Stimulated activated CD8-positive, alpha-beta memory T cell treated with anti-CD3 and anti-CD28 coated beads, Interleukin-4, amount 100 ng/mL, for 24 hours (primary cell): ENCODE results near the gene IMMP2L.
"Not testable (repeated sequence)": the region's sequence is repeated elsewhere in the genome, so short reads cannot be mapped to it uniquely, and the experiment has no call there.

Experiments used
- DNase-seq: peaks from one replicate; pipeline ENCODE4 v3.0.0-alpha.2; 2020; ENCODE audit warnings: low read depth

Gene IMMP2L

GRCh38 chr7:111459757-111460280 is 102.5 kb downstream of the IMMP2L start:
- DNase-seq = no peak

GRCh38 chr7:111459065-111459756 is 103.1 kb downstream of the IMMP2L start:
- DNase-seq = no peak

DNA sequence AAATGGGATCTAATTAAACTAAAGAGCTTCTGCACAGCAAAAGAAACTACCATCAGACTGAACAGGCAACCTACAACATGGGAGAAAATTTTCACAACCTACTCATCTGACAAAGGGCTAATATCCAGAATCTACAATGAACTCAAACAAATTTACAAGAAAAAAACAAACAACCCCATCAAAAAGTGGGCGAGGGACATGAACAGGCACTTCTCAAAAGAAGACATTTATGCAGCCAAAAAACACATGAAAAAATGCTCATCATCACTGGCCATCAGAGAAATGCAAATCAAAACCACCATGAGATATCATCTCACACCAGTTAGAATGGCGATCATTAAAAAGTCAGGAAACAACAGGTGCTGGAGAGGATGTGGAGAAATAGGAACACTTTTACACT is 111.6 kb downstream of the IMMP2L start:
- not testable (repeated sequence) for DNase-seq

DNA sequence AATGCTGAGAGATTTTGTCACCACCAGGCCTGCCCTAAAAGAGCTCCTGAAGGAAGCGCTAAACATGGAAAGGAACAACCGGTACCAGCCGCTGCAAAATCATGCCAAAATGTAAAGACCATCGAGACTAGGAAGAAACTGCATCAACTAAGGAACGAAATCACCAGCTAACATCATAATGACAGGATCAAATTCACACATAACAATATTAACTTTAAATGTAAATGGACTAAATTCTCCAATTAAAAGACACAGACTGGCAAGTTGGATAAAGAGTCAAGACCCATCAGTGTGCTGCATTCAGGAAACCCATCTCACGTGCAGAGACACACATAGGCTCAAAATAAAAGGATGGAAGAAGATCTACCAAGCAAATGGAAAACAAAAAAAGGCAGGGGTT is 114.8 kb downstream of the IMMP2L start:
- DNase-seq = not testable (repeated sequence)

DNA sequence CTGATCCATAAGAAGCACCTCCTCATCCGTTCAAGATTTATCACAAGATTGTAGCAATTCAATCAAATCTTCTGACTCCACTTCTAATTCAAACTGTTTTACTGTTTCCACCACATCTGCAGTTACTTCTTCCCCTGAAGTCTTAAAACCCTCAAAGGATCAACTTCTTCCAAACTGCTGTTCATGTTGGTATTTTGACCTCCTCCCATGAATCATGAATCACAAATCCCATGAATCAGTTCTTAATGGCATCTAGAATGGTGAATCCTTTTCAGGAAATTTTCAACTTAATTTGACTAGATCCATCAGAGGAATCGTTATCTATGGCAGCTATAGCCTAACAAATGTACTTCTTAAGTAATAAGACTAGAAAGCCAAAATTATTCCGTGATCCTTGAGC is 122.3 kb downstream of the IMMP2L start:
- DNase-seq = no peak

- no peak for DNase-seq
These were observed 123.7 kb downstream of the IMMP2L start for GRCh38 chr7:111438369-111439289.

DNA sequence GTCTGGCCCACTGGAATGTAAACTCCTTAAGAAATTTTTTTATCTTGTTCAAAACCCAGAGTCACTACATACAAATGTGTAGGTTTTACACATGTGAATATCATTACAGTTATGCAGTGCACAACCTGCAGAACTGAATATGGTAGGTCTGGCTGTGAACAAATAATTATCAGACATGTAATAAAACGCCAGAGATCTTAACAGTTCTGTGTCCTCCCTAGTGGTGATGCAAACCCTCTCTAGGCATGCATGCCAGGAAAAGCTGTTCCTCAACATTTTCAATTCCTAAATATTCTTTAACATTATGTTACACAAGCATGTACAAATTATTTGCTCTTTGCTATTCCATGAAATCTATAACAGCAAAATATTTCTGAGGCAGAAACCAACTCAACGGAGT is 124.6 kb downstream of the IMMP2L start:
- DNase-seq = no peak

DNA sequence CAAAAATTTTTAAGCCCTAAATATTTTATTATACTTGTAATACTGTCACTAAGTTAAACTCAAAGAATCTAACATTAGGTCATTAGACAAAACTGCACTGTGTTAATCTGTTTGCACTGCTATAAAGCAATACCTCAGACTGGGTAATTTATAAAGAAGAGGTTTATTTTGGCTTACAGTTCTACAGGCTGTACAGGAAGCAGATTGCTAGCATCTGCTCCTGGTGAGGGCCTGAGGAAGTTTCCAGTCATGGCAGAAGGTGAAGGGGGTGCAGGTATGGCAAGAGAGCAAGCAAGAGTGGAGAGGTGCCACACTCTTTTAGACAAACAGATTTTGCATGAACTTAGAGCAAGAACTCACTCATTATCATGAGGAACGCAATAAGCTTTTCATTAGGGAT is 125.7 kb downstream of the IMMP2L start:
- no peak for DNase-seq

- DNase-seq = no peak
These were observed 128.9 kb downstream of the IMMP2L start for GRCh38 chr7:111433426-111433825.

DNA sequence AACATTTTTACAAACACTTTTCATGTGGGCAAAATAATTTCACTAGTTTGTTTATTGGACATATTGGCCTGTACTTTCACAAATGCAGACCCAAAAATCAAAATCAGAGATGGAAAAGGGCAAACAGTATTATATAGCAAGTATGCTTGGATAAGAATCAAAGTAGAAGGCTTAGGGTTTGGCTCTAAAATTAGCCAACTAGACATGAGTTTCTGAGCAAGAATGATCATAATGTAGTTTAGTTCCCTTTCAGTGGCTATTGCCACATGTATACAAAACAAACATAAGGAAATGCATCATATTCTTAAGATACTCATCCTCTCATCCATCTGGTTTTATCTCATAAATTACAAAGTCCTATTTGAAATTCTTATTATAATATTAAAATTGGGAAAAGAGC is 132.5 kb downstream of the IMMP2L start:
- no peak for DNase-seq

GRCh38 chr7:111424768-111425167 is 137.5 kb downstream of the IMMP2L start:
- DNase-seq = no peak

DNA sequence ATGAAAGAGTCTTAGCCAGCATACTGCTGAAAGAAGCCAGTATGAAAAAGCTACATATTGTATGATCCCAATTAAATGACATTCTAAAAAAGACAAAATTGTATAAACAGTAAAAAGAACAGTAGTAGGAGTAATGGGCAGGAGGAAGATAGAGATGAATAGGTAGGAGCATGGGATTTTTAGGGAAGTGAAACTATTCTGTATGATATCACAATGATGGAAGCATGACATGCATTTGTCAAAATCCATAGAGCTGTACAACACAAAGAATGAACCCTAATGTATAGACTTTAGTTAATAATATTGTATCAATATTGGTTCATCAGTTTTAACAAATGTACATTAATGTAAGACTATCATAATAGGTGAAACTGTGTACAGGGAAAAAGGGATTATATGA is 147.9 kb downstream of the IMMP2L start:
- no peak for DNase-seq

- DNase-seq = no peak
These were observed 148.6 kb downstream of the IMMP2L start for GRCh38 chr7:111413739-111414138.

GRCh38 chr7:111410899-111411298 is 151.4 kb downstream of the IMMP2L start:
- no peak for DNase-seq

GRCh38 chr7:111409714-111410422 is 152.4 kb downstream of the IMMP2L start:
- no peak for DNase-seq

GRCh38 chr7:111408724-111409123 is 153.6 kb downstream of the IMMP2L start:
- DNase-seq = no peak

DNA sequence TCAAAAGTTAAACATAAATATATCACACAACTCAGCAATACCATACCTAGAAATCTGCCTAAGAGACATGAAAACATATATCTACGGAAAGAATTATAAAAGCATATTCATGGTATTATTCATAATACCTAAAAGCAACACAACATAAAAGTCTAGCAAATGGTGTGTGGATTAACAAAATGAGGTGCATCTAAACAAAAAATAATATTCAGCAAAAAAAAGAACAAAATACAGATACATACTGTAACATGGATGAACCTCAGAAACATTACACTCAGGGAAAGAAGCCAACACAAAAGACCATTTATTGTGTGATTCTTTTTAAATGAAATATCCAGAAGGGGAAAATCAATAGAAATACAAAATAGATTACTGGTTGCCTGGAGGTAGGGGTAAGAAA is 155.0 kb downstream of the IMMP2L start:
- no peak for DNase-seq

- DNase-seq = no peak
These were observed 156.7 kb downstream of the IMMP2L start for GRCh38 chr7:111405621-111406020.

DNA sequence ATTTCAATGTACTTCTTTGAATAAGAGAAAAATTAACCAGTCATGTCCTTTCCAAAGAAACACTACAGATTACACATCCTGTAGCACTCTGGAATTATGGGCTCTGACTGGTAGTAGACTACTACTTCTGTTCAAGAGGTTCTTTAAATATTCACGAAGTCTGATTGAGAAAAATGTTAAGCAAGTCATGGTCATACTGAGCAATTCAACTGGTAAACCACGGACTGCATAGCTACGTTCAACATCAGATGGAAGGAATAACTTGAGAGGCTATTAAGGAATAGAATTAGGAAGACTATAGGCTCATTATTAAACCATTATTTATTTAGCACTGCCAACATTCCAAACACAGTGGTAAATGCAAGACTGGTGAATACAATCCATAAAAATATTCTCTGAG is 160.8 kb downstream of the IMMP2L start:
- DNase-seq = no peak

DNA sequence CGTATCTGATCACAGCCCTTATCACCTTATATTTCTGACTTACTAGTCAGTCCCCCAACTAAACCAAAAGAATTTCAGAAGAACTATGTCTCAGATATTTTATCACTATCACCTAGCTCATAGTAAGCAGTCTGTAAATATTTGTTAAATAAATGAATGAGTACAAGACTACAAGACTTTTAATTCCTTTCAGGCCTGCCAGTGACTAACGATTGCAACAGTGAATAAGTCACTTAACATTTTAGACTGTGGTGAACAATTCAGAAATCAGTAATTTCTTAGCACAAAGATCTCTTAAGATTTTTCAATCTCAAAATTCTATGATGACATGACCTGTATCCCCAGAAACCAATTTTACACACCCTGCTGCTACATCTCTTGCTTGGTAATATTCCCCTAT is 162.2 kb downstream of the IMMP2L start:
- no peak for DNase-seq

- DNase-seq = no peak
These were observed 167.4 kb downstream of the IMMP2L start for GRCh38 chr7:111394891-111395290.

- no peak for DNase-seq
These were observed 169.1 kb downstream of the IMMP2L start for GRCh38 chr7:111393011-111393754.
